CD1c-positive myeloid dendritic cell (primary cell): ENCODE results near the gene TOR1A.
"Not testable (repeated sequence)": the region's sequence is repeated elsewhere in the genome, so short reads cannot be mapped to it uniquely, and the experiment has no call there.

Experiments used
- DNase-seq: peaks from one replicate; pipeline ENCODE4 v3.0.0-alpha.2; 2016; ENCODE audit errors: extremely low spot score

The TOR1A gene

GRCh38 chr9:129783516-129784361, 40.2 kb downstream of the TOR1A start:
- DNase-seq: peak; percentile 89

- DNase-seq: no peak
These were observed 42.0 kb downstream of the TOR1A start for GRCh38 chr9:129781981-129782380.

GRCh38 chr9:129781131-129781530, 42.8 kb downstream of the TOR1A start:
- no peak for DNase-seq

DNA sequence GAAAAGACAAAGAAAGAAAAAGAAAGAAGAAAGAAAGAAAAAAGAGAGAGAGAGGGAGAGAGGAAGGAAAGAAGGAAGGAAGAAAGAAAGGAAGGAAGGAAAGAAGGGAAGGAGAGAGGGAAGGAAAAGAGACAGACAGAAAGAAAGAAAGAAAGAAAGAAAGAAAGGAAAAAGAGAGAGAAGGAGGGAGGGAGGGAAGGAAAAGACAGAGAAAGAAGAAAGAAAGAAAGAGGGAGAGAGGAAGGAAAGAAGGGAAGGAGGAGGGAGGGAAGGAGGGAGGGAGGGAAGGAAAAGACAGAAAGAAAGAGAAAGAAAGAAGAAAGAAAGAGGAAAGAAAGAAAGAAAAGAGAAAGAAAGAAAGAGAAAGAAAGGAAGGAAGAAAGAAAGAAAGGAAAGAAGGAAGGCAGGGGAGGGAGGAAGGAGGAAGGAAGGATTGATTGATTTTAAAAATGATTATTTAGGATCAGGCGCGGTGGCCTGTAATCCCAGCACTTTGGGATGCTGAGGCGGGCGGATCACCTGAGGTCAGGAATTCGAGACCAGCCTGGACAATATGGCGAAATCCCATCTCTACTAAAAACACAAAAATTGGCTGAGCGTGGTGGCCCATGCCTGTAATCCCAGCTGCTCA, 44.3 kb downstream of the TOR1A start:
- DNase-seq: no peak

DNA sequence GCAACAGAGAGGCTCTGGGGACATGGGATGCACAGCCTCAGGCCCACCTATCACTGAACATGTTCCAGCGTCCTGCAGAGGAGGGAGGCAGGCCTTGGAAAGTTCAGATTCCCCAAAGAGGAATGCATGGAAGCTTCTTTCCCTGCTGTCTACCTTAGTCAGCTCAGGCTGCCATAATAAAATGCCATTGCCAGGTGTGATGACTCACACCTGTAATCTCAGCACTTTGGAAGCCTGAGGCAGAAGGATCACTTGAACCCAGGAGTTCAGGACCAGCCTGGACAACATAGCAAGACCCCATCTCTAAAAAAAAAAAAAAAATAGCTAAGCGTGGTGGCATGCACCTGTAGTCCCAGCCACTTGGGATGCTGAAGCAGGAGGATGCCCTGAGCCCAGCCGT, 45.5 kb downstream of the TOR1A start:
- DNase-seq: no peak

DNA sequence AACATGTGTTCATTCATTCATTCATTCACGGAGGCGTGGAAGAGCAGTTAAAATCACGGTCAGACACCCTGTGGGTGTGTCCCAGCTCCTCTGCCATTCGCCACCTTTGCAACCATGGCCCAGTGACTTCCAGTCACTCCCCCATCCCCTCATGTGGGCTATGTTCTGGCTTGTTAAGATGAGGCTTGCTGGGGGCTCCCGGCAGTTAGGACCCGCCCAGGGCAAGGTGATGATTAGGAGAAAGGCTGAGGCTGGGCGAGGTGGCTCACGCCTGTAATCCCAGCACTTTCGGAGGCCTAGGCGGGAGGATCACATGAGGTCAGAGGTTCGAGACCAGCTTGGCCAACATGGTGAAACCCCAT, 46.2 kb downstream of the TOR1A start:
- no peak for DNase-seq

- peak; percentile 96 for DNase-seq
These were observed 46.8 kb downstream of the TOR1A start for GRCh38 chr9:129776938-129777768.

DNA sequence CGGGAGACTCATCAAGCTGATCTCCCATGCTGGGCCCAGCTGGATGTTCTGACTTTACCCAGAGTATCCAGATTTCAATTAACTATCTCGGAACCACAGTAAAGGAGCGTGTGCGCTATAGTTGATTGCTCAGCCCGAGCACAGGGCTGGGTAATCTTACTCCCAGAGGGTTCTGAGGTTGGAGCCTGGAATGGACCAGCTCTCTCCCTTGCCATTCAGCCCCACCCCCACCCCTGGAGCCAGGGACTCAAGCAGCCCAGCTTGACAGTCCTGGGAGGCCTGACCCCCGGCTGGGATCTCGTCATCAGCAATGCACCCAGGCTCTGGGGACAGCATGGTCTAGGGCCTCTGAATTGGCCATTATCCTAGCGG, 47.4 kb downstream of the TOR1A start:
- DNase-seq: no peak

DNA sequence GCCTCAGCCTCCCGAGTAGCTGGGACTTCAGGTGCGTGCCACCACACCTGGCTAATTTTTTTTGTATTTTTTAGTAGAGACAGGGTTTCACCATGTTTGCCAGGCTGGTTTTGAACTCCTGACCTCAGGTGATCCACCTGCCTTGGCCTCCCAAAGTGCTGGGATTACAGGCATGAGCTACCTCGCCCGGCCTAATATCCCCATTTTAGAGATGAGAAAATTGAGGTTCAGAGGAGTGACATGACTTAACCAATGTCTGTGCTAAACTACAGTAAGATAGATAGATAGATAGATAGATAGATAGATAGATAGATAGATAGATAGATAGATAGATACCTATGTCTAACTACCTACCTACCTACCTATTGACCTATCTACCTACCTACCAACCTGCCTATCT, 47.8 kb downstream of the TOR1A start:
- not testable (repeated sequence) for DNase-seq

DNA sequence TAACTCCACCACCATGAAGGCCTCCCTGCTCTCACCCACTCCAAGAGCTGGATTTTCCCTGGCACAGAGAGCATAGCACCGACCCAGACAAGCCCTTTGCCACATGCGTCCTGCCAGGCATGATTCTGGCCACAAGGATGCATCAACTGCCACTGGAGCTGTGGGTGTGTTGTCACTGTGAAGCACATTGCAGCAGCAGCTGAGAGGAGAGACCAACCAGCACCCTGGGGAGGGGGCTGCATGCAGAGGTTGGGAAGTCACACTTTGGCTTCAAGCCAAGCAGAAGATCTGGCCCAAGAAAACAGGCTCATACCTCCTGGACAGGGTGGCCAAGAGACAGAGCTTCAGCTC, 48.5 kb downstream of the TOR1A start:
- DNase-seq: no peak

- DNase-seq: no peak
These were observed 49.0 kb downstream of the TOR1A start for GRCh38 chr9:129774791-129775447.

GRCh38 chr9:129773262-129774048, 50.5 kb downstream of the TOR1A start:
- DNase-seq: peak; percentile 93

DNA sequence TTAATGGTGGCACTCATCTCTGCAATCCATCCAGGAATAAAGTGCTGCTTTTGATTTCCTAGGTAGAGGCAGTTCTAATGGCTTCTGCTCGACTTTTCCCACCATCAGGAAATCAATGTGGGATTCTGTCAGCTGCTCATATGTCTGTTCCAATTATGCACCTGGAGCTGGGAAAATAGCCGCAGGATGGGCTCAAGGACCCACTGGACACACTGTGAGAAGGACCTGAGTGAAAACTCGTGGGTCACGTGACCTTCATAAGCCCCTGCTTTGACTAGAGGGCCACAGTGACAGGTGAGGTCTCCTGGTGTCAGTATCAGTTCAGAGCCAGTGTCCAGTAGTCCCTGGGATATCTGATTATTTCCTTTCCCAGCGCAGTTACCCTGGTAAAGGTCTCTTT, 53.2 kb downstream of the TOR1A start:
- DNase-seq: no peak

GRCh38 chr9:129769669-129770068, 54.3 kb downstream of the TOR1A start:
- DNase-seq: no peak

- DNase-seq: no peak
These were observed 55.5 kb downstream of the TOR1A start for GRCh38 chr9:129768486-129768885.

GRCh38 chr9:129765764-129766317, 58.1 kb downstream of the TOR1A start:
- no peak for DNase-seq

DNA sequence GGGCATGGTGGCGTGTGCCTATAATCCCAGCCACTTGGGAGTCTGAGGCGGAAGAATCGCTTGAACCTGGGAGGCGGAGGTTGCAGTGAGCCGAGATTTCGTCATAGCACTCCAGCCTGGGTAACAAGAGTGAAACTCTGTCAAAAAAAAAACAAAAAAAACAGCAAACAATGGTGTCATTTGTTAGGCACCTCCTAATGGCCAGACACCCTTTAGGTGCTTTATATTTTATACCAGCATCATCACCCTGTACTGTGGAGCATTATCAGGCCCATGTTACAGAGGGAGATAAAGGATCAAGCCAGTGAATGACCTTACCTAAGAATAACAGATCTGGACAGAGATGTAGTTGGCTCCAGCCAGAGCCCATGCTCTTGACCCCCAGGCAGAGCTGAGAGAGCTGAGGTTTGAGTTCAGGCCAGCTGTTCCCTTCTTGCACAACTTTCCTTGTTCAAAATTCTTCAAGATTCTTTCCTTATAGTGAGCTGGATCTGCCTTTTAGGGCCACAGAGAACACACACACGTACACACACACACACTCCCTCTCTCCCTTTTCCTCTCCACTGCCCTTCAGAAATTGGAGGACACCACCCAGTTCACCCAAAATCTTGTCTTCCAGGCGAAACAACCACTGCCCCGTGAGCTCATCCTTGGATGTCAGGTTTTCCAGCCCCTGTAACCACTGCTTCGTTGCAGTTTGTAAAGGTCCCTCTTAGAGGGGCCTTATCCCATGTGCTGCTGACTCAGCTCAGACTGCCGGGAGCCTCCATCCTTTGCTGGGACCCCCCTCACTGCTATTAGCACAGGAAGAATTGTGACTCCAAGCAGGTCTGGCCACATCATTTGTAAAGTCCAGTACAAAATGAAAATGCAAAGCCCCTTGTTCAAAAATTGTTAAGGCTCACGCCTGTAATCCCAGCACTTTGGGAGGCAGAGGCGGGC, 60.7 kb downstream of the TOR1A start:
- no peak for DNase-seq
